Measurements from ENCODE around the gene GSAP. TPM values are rescaled to one million over a fixed set of nuclear protein-coding genes. Genes with fewer than 3 reads are reported as not detected.

Gene GSAP
- total RNA-seq, 2 donors from 2014 or later, result 22.0 to 28.9 TPM

DNA sequence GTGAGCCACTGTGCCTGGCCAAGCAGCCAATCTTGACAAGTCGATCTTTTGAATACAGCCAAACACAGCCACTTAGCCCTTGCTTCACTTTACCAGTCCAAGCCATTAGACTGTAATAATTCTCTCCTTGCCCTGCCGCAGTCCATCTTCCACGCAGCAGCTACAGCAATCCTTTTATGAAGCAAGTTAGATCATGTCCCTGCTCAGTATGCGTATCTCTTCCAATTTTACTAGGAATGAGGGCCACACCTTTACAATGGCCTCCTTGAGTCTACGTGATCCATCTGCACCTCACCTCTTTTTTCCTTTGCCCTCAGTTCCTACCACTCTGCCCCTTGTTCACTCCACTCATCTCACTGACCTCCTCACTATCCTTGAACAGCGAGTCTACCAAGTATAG lies 22.2 kb downstream of the GSAP start:
- no peaks in the 10 kb centered on the region for H3K9me3 ChIP-seq (ENCODE audit: control insufficient read depth, low read length, poor library complexity, severe bottlenecking)
- no peaks in the 10 kb centered on the region for H3K27me3 Mint-ChIP-seq
- peaks cover 16% of the 10 kb centered on the region for H3K36me3 Mint-ChIP-seq (ENCODE audit: low read depth)
- H3K4me1 Mint-ChIP-seq, result peaks cover 16% of the 10 kb centered on the region
- no peak overlapping the region for H3K4me3 Mint-ChIP-seq
- H3K27ac Mint-ChIP-seq, result peak overlapping the region; percentile 12
- ATAC-seq (no peak), DNase-seq (no peak)

DNA sequence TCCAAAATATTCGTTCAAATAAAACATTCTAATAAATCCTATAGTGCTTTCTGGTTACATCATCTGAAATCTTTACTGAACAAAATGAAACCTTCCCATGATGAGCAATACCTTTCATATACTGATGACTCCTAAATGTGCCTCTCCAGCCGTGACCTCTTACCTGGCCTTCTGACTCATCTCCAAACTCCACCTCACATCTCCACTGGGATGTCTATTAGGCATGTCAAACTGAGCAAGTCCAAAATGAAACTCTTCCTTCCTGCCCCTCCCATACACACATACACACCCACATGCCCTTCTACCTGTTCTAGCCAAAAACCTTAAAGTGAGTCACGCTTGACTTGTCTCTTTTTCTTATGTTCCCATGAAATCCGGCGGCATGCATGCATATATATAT lies 22.9 kb downstream of the GSAP start:
- Mint-ChIP-seq H3K4me1 (peaks cover 16% of the 10 kb centered on the region), H3K27me3 (no peaks in the 10 kb centered on the region), H3K36me3 (ENCODE audit: low read depth) (peaks cover 16% of the 10 kb centered on the region), H3K27ac (peak overlapping the region; percentile 12), H3K4me3 (peak overlapping the region; percentile 62)
- no peaks in the 10 kb centered on the region for H3K9me3 ChIP-seq (ENCODE audit: control insufficient read depth, low read length, poor library complexity, severe bottlenecking)
- no peak for ATAC-seq
- no peak for DNase-seq

DNA sequence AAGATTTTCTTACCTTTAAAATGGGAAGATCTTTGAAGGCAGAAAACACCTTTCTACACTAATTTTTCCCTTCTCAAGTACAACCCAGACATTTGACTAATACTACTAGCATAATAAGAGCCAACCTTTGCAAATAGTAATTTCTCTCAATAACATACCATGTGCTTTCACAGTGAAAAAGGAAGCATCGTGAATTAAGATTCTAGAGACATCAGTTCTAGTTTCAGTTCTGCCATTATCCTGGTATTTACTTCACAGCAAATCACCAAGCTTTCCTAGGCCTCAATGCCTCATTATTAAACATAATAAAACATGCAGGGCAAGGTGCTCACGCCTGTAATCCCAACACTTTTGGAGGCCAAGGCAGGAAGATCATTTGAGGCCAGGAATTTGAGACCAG lies 24.9 kb downstream of the GSAP start:
- DNase-seq, result no peak
- no peak for ATAC-seq
- no peaks in the 10 kb centered on the region for H3K9me3 ChIP-seq (ENCODE audit: control insufficient read depth, low read length, poor library complexity, severe bottlenecking)
- Mint-ChIP-seq H3K36me3 (ENCODE audit: low read depth) (peaks cover 21% of the 10 kb centered on the region), H3K4me1 (peaks cover 16% of the 10 kb centered on the region), H3K27ac (no peak overlapping the region), H3K4me3 (no peak overlapping the region), H3K27me3 (no peaks in the 10 kb centered on the region)

DNA sequence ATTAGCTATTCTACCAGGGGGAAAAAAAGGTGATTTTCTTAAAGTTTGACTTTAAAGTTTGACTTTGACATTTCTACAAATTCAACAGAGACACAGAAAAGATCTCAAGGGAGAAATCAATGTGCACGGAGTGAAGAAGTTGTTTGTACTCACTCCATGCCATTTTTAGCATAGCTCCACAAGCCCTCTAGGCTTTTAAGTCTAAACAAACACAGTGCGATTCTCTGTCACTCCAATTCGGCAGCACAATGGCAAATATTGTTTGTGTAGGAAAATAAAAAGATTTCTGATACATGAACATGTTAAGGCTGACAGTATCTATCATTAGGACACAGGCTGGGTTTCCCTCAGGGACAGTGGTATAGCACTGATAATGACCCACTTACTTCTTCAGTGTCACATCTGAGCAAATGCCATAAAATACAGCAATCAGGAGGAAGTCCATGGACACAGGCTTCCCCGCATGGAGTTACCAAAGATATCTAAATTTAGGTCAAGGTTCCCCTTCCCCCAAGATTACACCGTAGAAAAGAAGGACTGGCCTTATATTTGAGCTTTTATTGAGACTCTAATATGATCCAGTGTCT lies 28.0 kb downstream of the GSAP start:
- H3K9me3 ChIP-seq (ENCODE audit: control insufficient read depth, low read length, poor library complexity, severe bottlenecking), result no peaks in the 10 kb centered on the region
- DNase-seq, result no peak
- no peak overlapping the region for H3K4me3 Mint-ChIP-seq
- peaks cover 8% of the 10 kb centered on the region for H3K4me1 Mint-ChIP-seq
- no peak overlapping the region for H3K27ac Mint-ChIP-seq
- H3K27me3 Mint-ChIP-seq, result no peaks in the 10 kb centered on the region
- ATAC-seq, result no peak
- H3K36me3 Mint-ChIP-seq (ENCODE audit: low read depth), result peaks cover 11% of the 10 kb centered on the region

DNA sequence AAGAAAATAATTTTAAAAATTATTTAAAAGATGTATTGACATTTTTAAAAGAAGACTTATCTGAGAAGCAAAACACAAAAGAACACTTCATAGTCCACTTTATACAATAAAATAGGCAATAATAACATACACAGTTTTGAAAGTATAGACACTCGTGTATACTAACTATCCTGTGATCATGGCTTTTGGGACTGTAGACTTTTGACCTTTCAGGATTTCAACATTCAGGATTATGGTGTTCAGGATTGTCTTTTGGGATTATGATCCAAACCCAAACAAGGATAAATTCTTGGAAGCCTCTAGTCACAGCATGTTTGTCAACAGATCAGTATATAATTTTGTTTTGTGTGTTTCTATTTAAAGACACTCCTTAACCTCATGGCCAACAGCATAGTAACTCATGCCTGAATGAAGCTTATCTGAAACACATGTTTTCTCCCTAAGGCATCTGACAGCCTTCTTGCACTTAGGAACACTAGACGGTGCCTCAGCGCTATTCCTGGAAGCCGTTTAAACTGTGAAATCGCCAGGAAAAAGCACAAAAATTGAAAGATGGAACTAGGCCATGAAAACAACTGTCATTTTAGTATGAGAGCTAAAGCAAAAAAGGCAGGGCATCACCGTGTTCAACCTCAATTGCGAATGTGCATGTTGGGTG lies 29.9 kb downstream of the GSAP start:
- H3K4me1 Mint-ChIP-seq, result peaks cover 5% of the 10 kb centered on the region
- ATAC-seq (no peak), DNase-seq (no peak)
- peaks cover 16% of the 10 kb centered on the region for H3K36me3 Mint-ChIP-seq (ENCODE audit: low read depth)
- H3K4me3 Mint-ChIP-seq, result no peak overlapping the region
- H3K27me3 Mint-ChIP-seq, result no peaks in the 10 kb centered on the region
- H3K9me3 ChIP-seq (ENCODE audit: control insufficient read depth, low read length, poor library complexity, severe bottlenecking), result no peaks in the 10 kb centered on the region
- no peak overlapping the region for H3K27ac Mint-ChIP-seq

DNA sequence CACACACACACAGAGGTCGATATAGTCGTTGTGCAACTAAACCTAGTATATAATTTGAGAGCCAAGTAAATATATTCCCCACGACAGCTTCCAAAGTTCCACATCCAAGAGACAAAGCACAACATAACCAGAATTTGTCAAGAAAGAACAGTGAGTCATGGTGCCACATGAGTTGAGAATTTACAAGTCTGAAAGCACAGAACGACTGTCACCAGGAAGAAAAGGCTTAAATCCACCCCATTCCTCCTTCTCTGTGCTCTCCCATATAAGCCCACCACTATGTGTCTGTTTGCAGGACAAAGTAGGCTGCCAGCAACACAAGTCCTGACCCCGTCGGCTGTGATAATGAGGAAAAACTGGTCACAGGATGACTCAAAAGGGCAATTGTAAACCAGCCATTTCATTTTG lies 32.8 kb downstream of the GSAP start:
- no peaks in the 10 kb centered on the region for H3K9me3 ChIP-seq (ENCODE audit: control insufficient read depth, low read length, poor library complexity, severe bottlenecking)
- H3K27me3 Mint-ChIP-seq, result no peaks in the 10 kb centered on the region
- no peak overlapping the region for H3K4me3 Mint-ChIP-seq
- H3K36me3 Mint-ChIP-seq (ENCODE audit: low read depth), result peaks cover 12% of the 10 kb centered on the region
- H3K27ac Mint-ChIP-seq, result no peak overlapping the region
- ATAC-seq (no peak), DNase-seq (no peak)
- peaks cover 5% of the 10 kb centered on the region for H3K4me1 Mint-ChIP-seq

DNA sequence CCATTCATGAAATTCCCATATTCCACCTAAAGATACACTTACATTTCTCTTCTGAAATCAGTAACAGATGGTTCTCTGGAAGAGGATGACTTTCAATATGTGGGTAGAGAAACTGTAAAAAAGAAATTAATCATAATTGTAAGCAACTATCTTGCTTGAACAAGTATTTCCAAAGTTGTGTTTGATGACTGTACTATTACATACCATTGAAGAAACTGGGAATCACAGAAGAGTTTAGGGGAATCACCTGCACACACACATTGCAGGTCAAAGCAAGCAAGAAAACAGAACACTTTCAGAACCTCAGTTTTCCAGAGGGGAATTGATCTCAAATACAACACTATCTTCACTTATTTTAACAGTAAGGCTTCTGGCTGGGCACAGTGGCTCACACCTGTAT lies 33.6 kb downstream of the GSAP start:
- no peaks in the 10 kb centered on the region for H3K9me3 ChIP-seq (ENCODE audit: control insufficient read depth, low read length, poor library complexity, severe bottlenecking)
- no peak overlapping the region for H3K4me3 Mint-ChIP-seq
- no peaks in the 10 kb centered on the region for H3K27me3 Mint-ChIP-seq
- no peak for DNase-seq
- peaks cover 15% of the 10 kb centered on the region for H3K36me3 Mint-ChIP-seq (ENCODE audit: low read depth)
- no peak for ATAC-seq
- H3K27ac Mint-ChIP-seq, result no peak overlapping the region
- H3K4me1 Mint-ChIP-seq, result peaks cover 5% of the 10 kb centered on the region

DNA sequence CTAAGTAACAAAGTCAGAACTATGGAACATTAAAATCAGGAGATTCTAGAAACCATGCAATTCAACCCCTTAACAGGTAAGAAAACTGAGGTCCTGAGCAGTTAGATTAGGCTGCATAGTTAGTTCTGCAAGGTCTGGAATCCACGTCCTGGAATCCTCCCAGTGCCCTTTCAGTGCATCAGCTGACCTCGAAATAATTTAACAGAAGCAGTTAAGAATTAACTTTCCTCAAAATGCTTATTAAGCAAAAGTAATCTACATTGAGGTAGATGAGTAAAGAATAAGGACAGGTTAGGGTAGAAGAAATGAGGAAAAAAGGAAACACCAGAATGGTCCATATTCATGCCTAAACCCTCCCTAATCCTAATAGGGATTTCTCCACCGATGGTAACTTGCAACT lies 37.6 kb downstream of the GSAP start:
- H3K9me3 ChIP-seq (ENCODE audit: control insufficient read depth, low read length, poor library complexity, severe bottlenecking), result no peaks in the 10 kb centered on the region
- Mint-ChIP-seq H3K27me3 (no peaks in the 10 kb centered on the region), H3K36me3 (ENCODE audit: low read depth) (peaks cover 11% of the 10 kb centered on the region), H3K4me3 (no peak overlapping the region), H3K27ac (no peak overlapping the region), H3K4me1 (peaks cover 5% of the 10 kb centered on the region)
- ATAC-seq (no peak), DNase-seq (no peak)

DNA sequence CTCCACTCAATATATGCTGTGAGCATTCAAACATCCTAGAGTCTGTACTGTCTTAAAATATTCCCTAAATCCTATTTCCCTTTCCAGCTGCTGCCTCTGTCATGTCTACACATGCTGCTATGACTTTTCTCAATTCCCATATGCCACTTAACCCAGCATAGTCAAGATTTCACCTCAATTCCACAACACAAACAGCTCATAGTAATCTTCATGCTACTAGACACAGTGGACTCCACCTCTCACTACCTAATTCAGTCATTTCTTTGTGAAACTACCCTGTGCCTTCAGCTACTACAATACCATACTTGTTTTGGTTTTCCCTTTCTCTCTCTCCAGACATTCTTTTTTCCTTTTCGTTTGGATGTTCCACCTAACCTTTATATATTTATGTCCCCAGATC lies 45.5 kb downstream of the GSAP start:
- Mint-ChIP-seq H3K27ac (no peak overlapping the region), H3K36me3 (ENCODE audit: low read depth) (peaks cover 16% of the 10 kb centered on the region), H3K4me3 (no peak overlapping the region), H3K27me3 (no peaks in the 10 kb centered on the region), H3K4me1 (peaks cover 9% of the 10 kb centered on the region)
- DNase-seq, result no peak
- no peaks in the 10 kb centered on the region for H3K9me3 ChIP-seq (ENCODE audit: control insufficient read depth, low read length, poor library complexity, severe bottlenecking)
- no peak for ATAC-seq

DNA sequence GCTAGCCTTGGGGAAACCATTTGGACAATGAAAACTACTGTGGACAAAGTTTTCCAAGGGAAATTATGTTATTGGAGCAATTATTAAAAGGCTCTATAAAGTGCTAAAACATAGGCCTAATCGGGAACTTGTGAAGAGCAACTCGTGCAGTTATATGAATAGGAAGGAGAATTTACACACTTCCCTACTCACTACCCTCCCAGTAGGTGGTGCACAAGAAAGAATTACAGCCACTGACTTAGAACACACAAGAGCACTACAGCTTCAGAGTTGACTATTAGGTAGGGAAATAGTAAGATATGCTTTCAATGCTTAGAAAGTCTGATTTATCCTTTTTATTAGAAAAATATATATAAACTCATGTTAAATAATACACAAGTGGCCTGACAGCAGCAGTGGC lies 47.2 kb downstream of the GSAP start:
- H3K4me3 Mint-ChIP-seq, result no peak overlapping the region
- peaks cover 16% of the 10 kb centered on the region for H3K36me3 Mint-ChIP-seq (ENCODE audit: low read depth)
- ATAC-seq (no peak), DNase-seq (no peak)
- no peak overlapping the region for H3K27ac Mint-ChIP-seq
- peaks cover 9% of the 10 kb centered on the region for H3K4me1 Mint-ChIP-seq
- H3K9me3 ChIP-seq (ENCODE audit: control insufficient read depth, low read length, poor library complexity, severe bottlenecking), result no peaks in the 10 kb centered on the region
- H3K27me3 Mint-ChIP-seq, result no peaks in the 10 kb centered on the region

DNA sequence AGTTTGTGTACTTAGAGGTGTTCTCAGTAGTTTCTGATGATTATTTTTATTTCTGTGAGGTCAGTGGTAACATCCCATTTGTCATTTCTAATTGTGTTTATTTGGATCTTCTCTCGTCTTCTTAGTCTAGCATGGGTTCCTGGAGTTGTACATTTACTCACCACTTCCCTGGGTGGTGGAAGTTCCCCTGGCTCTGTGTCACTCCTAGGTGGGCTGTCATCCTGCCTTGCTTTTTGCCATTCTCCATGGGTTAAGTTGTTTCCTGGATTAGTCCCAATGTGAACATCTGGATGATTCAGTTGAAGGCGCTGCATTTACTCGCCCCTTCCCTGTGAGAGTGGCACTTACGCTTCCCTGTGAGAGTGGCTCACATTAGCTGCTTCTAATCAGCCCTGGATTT lies 48.2 kb downstream of the GSAP start:
- Mint-ChIP-seq H3K36me3 (ENCODE audit: low read depth) (peaks cover 16% of the 10 kb centered on the region), H3K27me3 (no peaks in the 10 kb centered on the region), H3K4me1 (peaks cover 9% of the 10 kb centered on the region), H3K4me3 (no peak overlapping the region), H3K27ac (no peak overlapping the region)
- no peaks in the 10 kb centered on the region for H3K9me3 ChIP-seq (ENCODE audit: control insufficient read depth, low read length, poor library complexity, severe bottlenecking)
- ATAC-seq, result no peak
- no peak for DNase-seq

DNA sequence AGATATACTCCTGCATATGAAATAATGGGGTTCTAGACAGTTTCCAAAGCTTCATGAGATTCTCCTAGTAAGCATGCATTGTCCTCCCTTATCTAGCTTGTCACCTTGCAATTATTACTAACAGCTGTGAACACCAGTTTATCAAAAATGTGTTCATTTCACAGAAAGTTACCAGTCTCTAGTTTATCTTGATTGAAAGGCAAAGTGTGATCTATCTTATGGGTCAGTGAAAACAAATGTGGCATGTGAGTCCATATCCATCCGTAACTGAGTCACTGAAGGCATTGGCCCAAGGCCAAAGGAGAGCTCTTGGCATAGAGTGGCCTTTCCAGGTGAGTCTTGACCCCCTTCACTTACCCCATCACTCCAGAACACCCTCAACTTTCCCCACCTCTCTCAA lies 53.2 kb downstream of the GSAP start:
- no peak for DNase-seq
- H3K27ac Mint-ChIP-seq, result no peak overlapping the region
- ATAC-seq, result no peak
- no peak overlapping the region for H3K4me3 Mint-ChIP-seq
- peaks cover 2% of the 10 kb centered on the region for H3K36me3 Mint-ChIP-seq (ENCODE audit: low read depth)
- no peaks in the 10 kb centered on the region for H3K4me1 Mint-ChIP-seq
- H3K27me3 Mint-ChIP-seq, result no peaks in the 10 kb centered on the region
- no peaks in the 10 kb centered on the region for H3K9me3 ChIP-seq (ENCODE audit: control insufficient read depth, low read length, poor library complexity, severe bottlenecking)

DNA sequence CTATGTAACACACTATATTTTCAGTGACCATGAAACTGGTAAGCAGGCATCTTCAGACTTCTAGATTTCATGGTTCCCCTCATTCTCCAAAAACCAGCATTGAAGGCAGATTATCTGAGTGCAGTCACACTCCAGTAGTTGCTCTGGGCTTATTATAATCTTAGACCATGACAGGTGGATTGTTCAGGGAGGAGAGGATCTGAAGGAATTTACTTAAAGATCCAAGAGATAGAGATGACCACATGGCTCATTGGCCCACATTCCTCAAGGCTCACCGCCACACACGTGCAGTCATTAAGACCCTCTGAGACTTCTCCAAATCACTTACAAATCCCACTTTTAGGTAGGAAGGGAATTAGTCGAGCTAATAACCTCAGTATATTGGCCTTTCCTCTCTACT lies 55.2 kb downstream of the GSAP start:
- Mint-ChIP-seq H3K4me3 (no peak overlapping the region), H3K4me1 (no peaks in the 10 kb centered on the region), H3K27me3 (no peaks in the 10 kb centered on the region), H3K27ac (no peak overlapping the region), H3K36me3 (ENCODE audit: low read depth) (no peaks in the 10 kb centered on the region)
- DNase-seq, result no peak
- no peaks in the 10 kb centered on the region for H3K9me3 ChIP-seq (ENCODE audit: control insufficient read depth, low read length, poor library complexity, severe bottlenecking)
- no peak for ATAC-seq

DNA sequence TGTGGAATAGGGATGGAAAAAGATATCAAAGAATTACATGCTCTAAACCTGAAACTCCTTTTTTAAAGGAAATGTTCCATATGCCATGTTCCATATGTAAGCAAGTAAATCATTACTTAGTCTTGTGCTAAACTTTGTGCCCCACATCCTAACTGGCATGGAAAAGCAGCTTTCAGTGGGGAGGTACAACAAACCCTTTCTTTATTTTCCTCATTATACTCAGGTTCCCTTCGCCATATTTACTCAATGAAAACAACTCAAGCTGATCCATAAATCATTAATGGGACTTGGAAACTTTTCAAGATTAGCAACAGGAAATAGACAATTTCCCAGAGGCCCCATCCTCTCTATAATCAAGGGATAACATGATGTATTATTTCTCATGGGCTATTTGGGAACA lies 56.0 kb downstream of the GSAP start:
- H3K4me1 Mint-ChIP-seq, result peaks cover 2% of the 10 kb centered on the region
- DNase-seq, result no peak
- H3K4me3 Mint-ChIP-seq, result no peak overlapping the region
- no peak overlapping the region for H3K27ac Mint-ChIP-seq
- no peaks in the 10 kb centered on the region for H3K36me3 Mint-ChIP-seq (ENCODE audit: low read depth)
- no peaks in the 10 kb centered on the region for H3K27me3 Mint-ChIP-seq
- ATAC-seq, result no peak
- no peaks in the 10 kb centered on the region for H3K9me3 ChIP-seq (ENCODE audit: control insufficient read depth, low read length, poor library complexity, severe bottlenecking)
